Muscle layer of colon (tissue), 2 donors: Measurements from ENCODE around the gene HNRNPLL.

Experiments used
- H3K27ac ChIP-seq: one replicate; pipeline ENCODE4 v1.7.0; 2013; ENCODE audit warnings: low read depth, mild to moderate bottlenecking, low read length, moderate library complexity
- H3K27me3 ChIP-seq, 2 donors: one replicate each; pipeline ENCODE4 v1.7.0; 2013; ENCODE audit warnings: low read length in 2 of 2, mild to moderate bottlenecking in 2 of 2; ENCODE audit not compliant: insufficient read depth in 2 of 2, control insufficient read depth in 1 of 2
- H3K36me3 ChIP-seq: one replicate; pipeline ENCODE4 v1.7.0; 2013; ENCODE audit warnings: mild to moderate bottlenecking, low read length; ENCODE audit not compliant: insufficient read depth
- H3K4me1 ChIP-seq: one replicate; pipeline ENCODE4 v1.7.0; 2013; ENCODE audit warnings: mild to moderate bottlenecking, low read length; ENCODE audit not compliant: insufficient read depth
- H3K4me3 ChIP-seq, 2 donors: one replicate each; pipeline ENCODE4 v1.7.0; 2013; ENCODE audit warnings: low read length in 2 of 2, low read depth in 1 of 2, mild to moderate bottlenecking in 1 of 2, moderate library complexity in 1 of 2
- H3K9ac ChIP-seq: one replicate; pipeline ENCODE4 v1.7.0; 2013; ENCODE audit warnings: low read length
- H3K9me3 ChIP-seq: one replicate; pipeline ENCODE4 v1.7.0; 2013; ENCODE audit warnings: mild to moderate bottlenecking, low read length
- donor health status: abdominal sarcoma.
- donor health status: Adenocarcinoma of cecum.

The HNRNPLL gene

GRCh38 chr2:38522754-38523349 is 79.9 kb downstream of the HNRNPLL start:
- no peak overlapping the region for H3K4me3 ChIP-seq
- no peak overlapping the region for H3K9ac ChIP-seq
- H3K4me1 ChIP-seq = peaks cover 4% of the 10 kb centered on the region
- no peaks in the 10 kb centered on the region for H3K9me3 ChIP-seq
- H3K27ac ChIP-seq = no peak overlapping the region
- H3K36me3 ChIP-seq = no peaks in the 10 kb centered on the region
- no peaks in the 10 kb centered on the region for H3K27me3 ChIP-seq

GRCh38 chr2:38521835-38522234 is 80.9 kb downstream of the HNRNPLL start:
- H3K4me1 ChIP-seq = peaks cover 8% of the 10 kb centered on the region
- H3K27ac ChIP-seq = no peak overlapping the region
- H3K4me3 ChIP-seq = no peak overlapping the region
- no peak overlapping the region for H3K9ac ChIP-seq
- H3K36me3 ChIP-seq = no peaks in the 10 kb centered on the region
- H3K9me3 ChIP-seq = no peaks in the 10 kb centered on the region
- no peaks in the 10 kb centered on the region for H3K27me3 ChIP-seq

- Histone ChIP-seq H3K27ac (no peak overlapping the region), H3K36me3 (no peaks in the 10 kb centered on the region), H3K27me3 (no peaks in the 10 kb centered on the region), H3K4me1 (peaks cover 11% of the 10 kb centered on the region), H3K9ac (no peak overlapping the region), H3K9me3 (no peaks in the 10 kb centered on the region), H3K4me3 (no peak overlapping the region)
Observed at GRCh38 chr2:38517284-38517683, 85.4 kb downstream of the HNRNPLL start.

- no peak overlapping the region for H3K27ac ChIP-seq
- no peak overlapping the region for H3K9ac ChIP-seq
- H3K4me1 ChIP-seq = peaks cover 11% of the 10 kb centered on the region
- H3K4me3 ChIP-seq = no peak overlapping the region
- H3K36me3 ChIP-seq = no peaks in the 10 kb centered on the region
- no peaks in the 10 kb centered on the region for H3K27me3 ChIP-seq
- no peaks in the 10 kb centered on the region for H3K9me3 ChIP-seq
Observed at GRCh38 chr2:38516526-38516925, 86.2 kb downstream of the HNRNPLL start.

- no peaks in the 10 kb centered on the region for H3K9me3 ChIP-seq
- no peaks in the 10 kb centered on the region for H3K27me3 ChIP-seq
- peak overlapping the region; percentile 64 for H3K27ac ChIP-seq
- no peaks in the 10 kb centered on the region for H3K36me3 ChIP-seq
- peak overlapping the region; percentile 4 for H3K9ac ChIP-seq
- peak overlapping the region in 1 of 2 donors; percentile 42 for H3K4me3 ChIP-seq
- peaks cover 11% of the 10 kb centered on the region for H3K4me1 ChIP-seq
Observed at GRCh38 chr2:38516122-38516521, 86.6 kb downstream of the HNRNPLL start.

- peak overlapping the region; percentile 21 to 42 for H3K4me3 ChIP-seq
- peak overlapping the region; percentile 4 for H3K9ac ChIP-seq
Observed at GRCh38 chr2:38515155-38516074, 87.3 kb downstream of the HNRNPLL start.

GRCh38 chr2:38514603-38515154 is 88.0 kb downstream of the HNRNPLL start:
- peak overlapping the region in 1 of 2 donors; percentile 42 for H3K4me3 ChIP-seq
- no peak overlapping the region for H3K9ac ChIP-seq
- peaks cover 14% of the 10 kb centered on the region for H3K4me1 ChIP-seq
- H3K27ac ChIP-seq = peak overlapping the region; percentile 64
- no peaks in the 10 kb centered on the region for H3K9me3 ChIP-seq
- no peaks in the 10 kb centered on the region for H3K36me3 ChIP-seq
- H3K27me3 ChIP-seq = no peaks in the 10 kb centered on the region

More at GRCh38 chr2:38515155-38516074, 87.3 kb downstream of the HNRNPLL start:
- H3K27me3 ChIP-seq = no peaks in the 10 kb centered on the region
- H3K4me1 ChIP-seq = peaks cover 11% of the 10 kb centered on the region
- H3K27ac ChIP-seq = peak overlapping the region; percentile 64
- no peaks in the 10 kb centered on the region for H3K9me3 ChIP-seq
- H3K36me3 ChIP-seq = no peaks in the 10 kb centered on the region

- H3K4me1 ChIP-seq = peaks cover 26% of the 10 kb centered on the region
- H3K9me3 ChIP-seq = no peaks in the 10 kb centered on the region
- no peaks in the 10 kb centered on the region for H3K27me3 ChIP-seq
- H3K4me3 ChIP-seq = no peak overlapping the region
- H3K27ac ChIP-seq = no peak overlapping the region
- H3K36me3 ChIP-seq = no peaks in the 10 kb centered on the region
- no peak overlapping the region for H3K9ac ChIP-seq
Observed at GRCh38 chr2:38512211-38512610, 90.5 kb downstream of the HNRNPLL start.
